ENCODE results near the gene FCRLA.
"Not testable (repeated sequence)": the region's sequence is repeated elsewhere in the genome, so short reads cannot be mapped to it uniquely, and the experiment has no call there.

Gene FCRLA

DNA sequence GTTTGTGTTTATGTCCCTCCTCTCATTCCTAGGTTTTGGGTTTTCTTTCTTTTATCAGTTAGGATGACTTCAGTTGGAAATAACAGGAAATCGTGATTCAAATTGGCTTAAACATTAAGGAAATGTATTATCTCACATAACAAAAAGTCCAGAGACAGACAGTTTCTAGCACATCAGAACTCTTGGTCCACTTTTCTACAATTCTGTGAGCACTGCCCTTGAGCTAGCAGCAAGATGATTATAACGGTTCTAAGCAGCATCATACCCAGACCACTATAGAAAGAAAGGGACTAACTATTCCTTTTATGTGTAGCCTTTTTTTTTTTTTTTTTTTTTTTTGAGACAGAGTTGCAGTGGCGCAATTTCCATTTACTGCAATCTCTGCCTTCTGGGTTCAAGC is 25.1 kb upstream of the FCRLA start:
- no peaks in the 10 kb centered on the region for H3K36me3 Mint-ChIP-seq (ENCODE audit: low read depth)
- peaks cover 9% of the 10 kb centered on the region for H3K27me3 Mint-ChIP-seq
- no peak overlapping the region for H3K27ac Mint-ChIP-seq
- H3K4me1 Mint-ChIP-seq (ENCODE audit: low read depth), result no peaks in the 10 kb centered on the region
- no peak for DNase-seq
- H3K4me3 Mint-ChIP-seq, result no peak overlapping the region
- no peaks in the 10 kb centered on the region for H3K9me3 Mint-ChIP-seq

DNA sequence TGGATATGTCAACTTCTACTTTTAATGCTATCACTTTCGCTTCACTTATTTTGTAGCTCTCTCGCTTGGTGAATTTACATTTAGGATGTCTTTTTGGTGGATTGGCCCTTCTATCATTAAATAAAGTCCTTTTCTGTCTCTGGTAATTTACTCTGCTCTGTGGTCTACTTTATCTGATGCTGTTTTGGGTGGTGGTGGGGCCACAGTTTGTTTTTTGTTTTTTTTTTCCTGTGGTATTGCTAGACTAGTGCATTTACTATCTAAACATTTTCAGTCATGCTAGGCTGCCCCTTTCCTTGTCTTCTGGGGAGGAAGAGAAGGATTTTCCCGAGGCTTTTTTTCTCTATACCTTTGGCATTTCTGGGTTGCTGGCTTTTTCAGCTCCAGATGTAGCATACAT is 18.1 kb upstream of the FCRLA start:
- H3K36me3 Mint-ChIP-seq (ENCODE audit: low read depth), result no peaks in the 10 kb centered on the region
- H3K4me1 Mint-ChIP-seq (ENCODE audit: low read depth), result no peaks in the 10 kb centered on the region
- H3K27me3 Mint-ChIP-seq, result peaks cover 33% of the 10 kb centered on the region
- H3K4me3 Mint-ChIP-seq, result no peak overlapping the region
- H3K9me3 Mint-ChIP-seq, result no peaks in the 10 kb centered on the region
- no peak for DNase-seq
- no peak overlapping the region for H3K27ac Mint-ChIP-seq

DNA sequence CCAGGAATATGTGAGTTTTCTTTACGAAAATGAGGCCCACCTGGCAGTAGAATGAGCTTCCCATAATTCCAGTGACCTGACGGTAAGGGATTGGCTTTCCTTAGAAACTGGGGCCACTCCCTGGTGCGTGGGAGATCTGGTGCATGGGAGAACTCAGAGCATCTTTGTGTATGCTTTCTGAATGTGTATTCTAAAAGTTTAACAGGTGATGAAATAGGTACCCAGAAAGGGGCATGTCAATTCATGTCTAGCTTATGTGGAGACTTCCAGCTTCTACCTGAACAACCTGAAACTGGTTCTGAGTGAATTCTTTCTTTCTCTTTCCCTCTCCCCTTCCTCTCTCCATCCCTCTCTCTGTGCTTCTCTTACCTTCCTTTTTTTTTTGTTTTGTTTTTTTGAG is 15.2 kb upstream of the FCRLA start:
- peaks cover 35% of the 10 kb centered on the region for H3K27me3 Mint-ChIP-seq
- no peak overlapping the region for H3K27ac Mint-ChIP-seq
- H3K4me1 Mint-ChIP-seq (ENCODE audit: low read depth), result no peaks in the 10 kb centered on the region
- no peaks in the 10 kb centered on the region for H3K9me3 Mint-ChIP-seq
- H3K36me3 Mint-ChIP-seq (ENCODE audit: low read depth), result no peaks in the 10 kb centered on the region
- no peak for DNase-seq
- no peak overlapping the region for H3K4me3 Mint-ChIP-seq

DNA sequence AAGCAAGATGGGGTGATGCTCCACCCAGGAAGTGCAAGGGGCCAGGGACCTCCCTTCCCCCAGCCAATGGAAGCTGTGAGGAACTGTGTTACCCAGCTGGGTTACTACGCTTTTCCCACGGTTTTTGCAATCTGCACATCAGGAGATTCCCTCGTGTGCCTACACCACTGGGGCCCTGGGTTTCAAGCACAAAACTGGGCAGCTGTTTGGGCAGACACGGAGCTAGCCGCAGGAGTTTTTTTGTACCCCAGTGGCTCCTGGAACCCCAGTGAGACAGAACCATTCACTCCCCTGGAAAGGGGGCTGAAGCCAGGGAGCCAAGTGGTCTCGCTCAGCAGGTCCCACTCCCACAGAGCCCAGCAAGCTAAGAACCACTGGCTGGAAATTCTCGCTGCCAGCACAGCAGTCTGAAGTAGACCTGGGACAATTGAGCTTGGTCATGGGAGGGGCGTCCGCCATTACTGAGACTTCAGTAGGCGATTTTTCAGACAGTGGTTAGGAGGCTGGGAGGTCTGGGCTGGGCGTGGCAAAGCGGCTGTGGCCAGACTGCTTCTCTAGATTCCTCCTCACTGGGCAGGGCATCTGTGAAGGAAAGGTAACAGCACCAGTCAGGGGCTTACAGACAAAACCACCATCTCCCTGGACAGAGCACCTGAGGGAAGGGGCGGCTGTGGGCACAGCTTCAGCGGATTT is 13.9 kb upstream of the FCRLA start:
- peaks cover 38% of the 10 kb centered on the region for H3K27me3 Mint-ChIP-seq
- not testable (repeated sequence) for H3K9me3 Mint-ChIP-seq; H3K36me3 Mint-ChIP-seq (ENCODE audit: low read depth); H3K4me3 Mint-ChIP-seq; H3K4me1 Mint-ChIP-seq (ENCODE audit: low read depth); H3K27ac Mint-ChIP-seq; DNase-seq

DNA sequence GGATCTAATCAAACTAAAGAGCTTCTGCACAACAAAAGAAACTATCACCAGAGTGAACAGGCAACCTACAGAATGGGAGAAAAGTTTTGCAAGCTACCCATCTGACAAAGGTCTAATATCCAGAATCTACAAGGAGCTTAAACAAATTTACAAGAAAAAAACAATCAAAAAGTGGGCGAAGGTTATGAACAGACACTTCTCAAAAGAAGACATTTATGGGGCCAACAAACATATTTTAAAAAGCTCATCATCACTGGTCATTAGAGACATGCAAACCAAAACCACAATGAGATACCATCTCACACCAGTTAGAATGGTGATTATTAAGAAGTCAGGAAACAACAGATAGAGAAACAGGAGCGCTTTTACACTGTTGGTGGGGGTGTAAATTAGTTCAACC is 8.7 kb upstream of the FCRLA start:
- H3K36me3 Mint-ChIP-seq (ENCODE audit: low read depth); DNase-seq; H3K4me3 Mint-ChIP-seq; H3K9me3 Mint-ChIP-seq; H3K27ac Mint-ChIP-seq; H3K4me1 Mint-ChIP-seq (ENCODE audit: low read depth): not testable (repeated sequence)
- peaks cover 17% of the 10 kb centered on the region for H3K27me3 Mint-ChIP-seq

DNA sequence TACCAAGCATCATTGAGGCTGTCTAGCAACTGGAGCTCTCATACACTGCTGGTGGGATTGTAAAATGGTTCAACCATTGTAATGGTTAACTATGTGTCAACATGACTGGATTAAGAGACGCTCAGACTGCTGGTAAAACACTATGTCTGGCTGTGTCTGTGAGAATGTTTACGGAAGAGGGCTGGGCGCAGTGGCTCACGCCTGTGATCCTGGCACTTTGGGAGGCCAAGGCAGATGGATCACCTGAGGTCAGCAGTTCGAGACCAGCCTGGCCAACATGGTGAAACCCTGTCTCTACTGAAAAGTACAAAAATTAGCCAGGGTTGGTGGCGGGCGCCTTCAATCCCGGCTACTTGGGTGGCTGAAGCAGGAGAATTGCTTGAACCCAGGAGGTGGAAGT is 4.8 kb upstream of the FCRLA start:
- H3K9me3 Mint-ChIP-seq, result no peaks in the 10 kb centered on the region
- H3K27ac Mint-ChIP-seq, result no peak overlapping the region
- peaks cover 1% of the 10 kb centered on the region for H3K4me1 Mint-ChIP-seq (ENCODE audit: low read depth)
- H3K27me3 Mint-ChIP-seq, result peaks cover 4% of the 10 kb centered on the region
- no peaks in the 10 kb centered on the region for H3K36me3 Mint-ChIP-seq (ENCODE audit: low read depth)
- DNase-seq, result no peak
- H3K4me3 Mint-ChIP-seq, result no peak overlapping the region

DNA sequence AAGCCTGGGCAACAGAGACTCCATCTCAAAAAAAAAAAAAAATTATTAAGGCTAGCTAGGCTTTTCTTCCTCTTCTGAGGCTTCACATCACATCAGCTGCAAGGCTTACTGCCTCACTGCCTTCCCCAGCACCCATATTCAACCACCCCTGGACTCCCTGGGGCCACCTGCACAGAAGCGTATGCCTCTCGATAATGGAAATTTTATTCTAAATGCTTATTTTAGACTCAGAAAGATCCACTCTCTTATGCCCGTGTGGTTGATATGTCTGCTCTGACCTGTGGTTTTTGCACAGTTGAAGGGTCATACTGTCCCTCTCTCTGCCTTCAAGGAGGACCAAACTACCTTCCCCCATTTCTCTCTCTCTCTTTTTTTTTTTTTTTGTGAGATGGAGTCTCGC is 1.5 kb upstream of the FCRLA start:
- H3K36me3 Mint-ChIP-seq (ENCODE audit: low read depth), result no peaks in the 10 kb centered on the region
- H3K27ac Mint-ChIP-seq, result no peak overlapping the region
- peaks cover 7% of the 10 kb centered on the region for H3K27me3 Mint-ChIP-seq
- no peak for DNase-seq
- no peaks in the 10 kb centered on the region for H3K9me3 Mint-ChIP-seq
- no peak overlapping the region for H3K4me3 Mint-ChIP-seq
- peaks cover 1% of the 10 kb centered on the region for H3K4me1 Mint-ChIP-seq (ENCODE audit: low read depth)

DNA sequence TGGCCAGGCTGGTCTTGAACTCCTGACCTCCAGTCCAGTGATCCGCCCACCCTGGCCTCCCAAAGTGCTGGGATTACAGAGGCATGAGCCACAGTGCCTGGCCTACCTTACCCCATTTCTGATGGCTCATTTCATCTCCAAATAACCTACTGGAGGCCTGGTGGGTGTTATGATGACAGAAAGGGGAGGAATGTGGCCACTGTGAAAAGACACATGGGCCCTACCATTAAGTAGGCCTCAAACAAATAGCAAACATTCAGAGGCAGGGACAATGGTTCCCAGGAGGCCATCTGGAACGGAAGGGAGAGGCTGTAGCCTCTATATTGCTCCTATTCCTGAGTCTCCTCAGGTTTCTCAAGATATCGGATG is 932 bp upstream of the FCRLA start:
- DNase-seq, result no peak
- Mint-ChIP-seq H3K9me3 (no peaks in the 10 kb centered on the region), H3K4me1 (ENCODE audit: low read depth) (peaks cover 1% of the 10 kb centered on the region), H3K4me3 (no peak overlapping the region), H3K27ac (no peak overlapping the region), H3K27me3 (peaks cover 7% of the 10 kb centered on the region), H3K36me3 (ENCODE audit: low read depth) (no peaks in the 10 kb centered on the region)

DNA sequence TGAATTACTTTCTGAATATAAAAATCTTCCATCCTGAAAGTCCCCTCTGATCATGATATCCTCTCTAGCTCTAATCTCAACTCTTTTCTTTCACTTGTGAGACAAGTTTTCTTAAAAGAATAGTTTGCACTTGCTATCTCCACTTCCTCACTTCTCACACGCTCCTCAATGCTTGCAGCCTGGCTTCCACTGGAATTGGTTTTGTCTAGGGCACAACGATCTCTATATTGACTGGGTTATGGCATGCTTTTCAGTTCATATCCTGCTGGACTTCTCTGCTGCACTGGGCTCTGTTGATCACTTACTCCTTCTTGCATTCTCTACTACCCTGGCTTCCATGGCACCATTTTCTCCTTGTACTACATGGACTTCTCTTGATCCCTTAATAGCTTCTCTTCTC is 474 bp downstream of the FCRLA start:
- no peak overlapping the region for H3K27ac Mint-ChIP-seq
- no peak overlapping the region for H3K4me3 Mint-ChIP-seq
- no peaks in the 10 kb centered on the region for H3K9me3 Mint-ChIP-seq
- no peaks in the 10 kb centered on the region for H3K36me3 Mint-ChIP-seq (ENCODE audit: low read depth)
- peaks cover 11% of the 10 kb centered on the region for H3K27me3 Mint-ChIP-seq
- DNase-seq, result no peak
- peaks cover 1% of the 10 kb centered on the region for H3K4me1 Mint-ChIP-seq (ENCODE audit: low read depth)

DNA sequence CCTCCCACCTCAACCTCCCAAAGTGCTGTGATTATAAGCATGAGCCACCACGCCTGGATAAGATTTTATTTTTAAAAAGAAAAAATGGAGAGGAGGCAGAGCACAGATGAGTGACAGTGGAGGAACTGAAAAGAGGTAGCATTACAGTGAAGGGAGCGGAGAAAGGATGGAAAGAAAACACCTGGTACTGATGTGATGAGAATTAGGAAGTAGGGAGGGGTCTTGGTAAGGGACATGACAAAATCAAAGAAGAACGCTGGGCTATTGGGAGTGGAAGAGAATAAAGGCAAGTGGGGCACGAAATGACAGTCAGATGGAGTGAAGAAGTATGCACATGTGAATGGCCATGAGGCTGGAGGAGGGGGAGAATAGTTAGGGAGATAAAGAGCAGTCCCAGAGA is 2.3 kb downstream of the FCRLA start:
- DNase-seq, result no peak
- Mint-ChIP-seq H3K4me1 (ENCODE audit: low read depth) (peaks cover 1% of the 10 kb centered on the region), H3K36me3 (ENCODE audit: low read depth) (no peaks in the 10 kb centered on the region), H3K27me3 (peaks cover 11% of the 10 kb centered on the region), H3K4me3 (no peak overlapping the region), H3K9me3 (no peaks in the 10 kb centered on the region), H3K27ac (no peak overlapping the region)

DNA sequence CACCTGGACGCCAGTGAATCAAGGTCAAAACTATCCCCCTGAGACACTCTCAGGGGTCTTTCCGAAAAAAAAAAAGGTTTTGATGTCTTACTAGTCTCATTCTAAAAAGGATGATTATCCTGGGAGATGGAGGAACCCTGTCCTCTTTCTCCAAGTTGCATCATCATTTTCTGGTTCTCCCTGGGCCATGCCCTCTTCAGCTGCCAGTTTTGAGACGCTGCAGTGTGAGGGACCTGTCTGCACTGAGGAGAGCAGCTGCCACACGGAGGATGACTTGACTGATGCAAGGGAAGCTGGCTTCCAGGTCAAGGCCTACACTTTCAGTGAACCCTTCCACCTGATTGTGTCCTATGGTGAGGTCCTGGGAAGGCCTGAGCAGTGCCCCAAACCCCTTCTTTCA is 3.5 kb downstream of the FCRLA start:
- no peak overlapping the region for H3K4me3 Mint-ChIP-seq
- no peaks in the 10 kb centered on the region for H3K9me3 Mint-ChIP-seq
- H3K36me3 Mint-ChIP-seq (ENCODE audit: low read depth), result no peaks in the 10 kb centered on the region
- no peak overlapping the region for H3K27ac Mint-ChIP-seq
- peaks cover 19% of the 10 kb centered on the region for H3K27me3 Mint-ChIP-seq
- H3K4me1 Mint-ChIP-seq (ENCODE audit: low read depth), result peaks cover 1% of the 10 kb centered on the region
- no peak for DNase-seq

DNA sequence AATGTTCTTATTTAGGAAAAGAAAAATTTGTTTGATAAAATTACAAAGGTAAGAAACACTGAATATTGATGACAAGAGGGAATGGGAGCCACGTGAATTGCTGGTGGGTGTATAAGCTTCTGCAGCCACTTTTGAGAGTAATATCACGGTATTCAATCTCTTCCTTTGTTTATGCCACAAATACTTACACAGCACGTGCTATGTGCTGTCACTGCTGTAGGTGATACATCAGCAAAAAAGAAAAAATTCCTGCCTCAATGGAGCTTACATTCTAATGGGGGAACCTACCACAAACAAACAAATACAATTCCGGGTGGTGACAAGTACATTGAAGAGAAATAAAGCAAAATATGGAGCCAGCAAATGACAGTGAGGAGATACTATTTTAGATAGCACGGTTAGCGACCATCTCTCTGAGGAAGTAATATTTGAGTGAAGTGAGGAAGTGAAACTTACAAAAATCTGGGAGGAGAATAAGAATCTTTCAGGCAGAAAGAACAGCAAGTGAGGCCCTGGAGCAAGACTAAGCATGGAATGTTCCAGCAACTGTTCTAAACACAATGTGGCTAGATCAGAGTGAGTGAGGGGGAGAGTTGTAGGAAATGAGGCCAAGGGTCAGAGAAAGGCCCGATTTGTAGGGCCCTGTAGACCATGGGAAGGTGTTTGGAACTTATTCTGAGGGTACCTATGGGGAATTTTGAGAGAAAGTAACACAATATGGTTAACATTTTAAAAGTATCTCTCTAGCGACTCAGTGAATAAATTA is 11.7 kb downstream of the FCRLA start:
- Mint-ChIP-seq H3K27ac (no peak overlapping the region), H3K27me3 (peaks cover 18% of the 10 kb centered on the region), H3K36me3 (ENCODE audit: low read depth) (no peaks in the 10 kb centered on the region), H3K9me3 (no peaks in the 10 kb centered on the region), H3K4me3 (no peak overlapping the region), H3K4me1 (ENCODE audit: low read depth) (peaks cover 20% of the 10 kb centered on the region)
- no peak for DNase-seq

DNA sequence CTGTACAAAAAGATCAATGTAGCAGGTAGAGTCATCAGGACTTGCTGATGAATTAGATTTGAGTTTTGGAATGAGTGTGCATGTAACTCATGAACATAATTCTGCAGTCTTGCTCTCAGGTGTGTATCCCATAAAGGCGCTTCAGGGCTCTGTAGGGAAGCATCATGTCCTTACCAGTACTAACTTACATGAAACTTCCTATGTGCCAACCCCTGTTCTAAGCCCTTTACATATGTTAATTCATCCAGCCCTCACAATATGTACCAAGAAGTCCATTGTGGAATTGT is 12.2 kb downstream of the FCRLA start:
- no peak overlapping the region for H3K27ac Mint-ChIP-seq
- peaks cover 20% of the 10 kb centered on the region for H3K4me1 Mint-ChIP-seq (ENCODE audit: low read depth)
- no peaks in the 10 kb centered on the region for H3K9me3 Mint-ChIP-seq
- peaks cover 21% of the 10 kb centered on the region for H3K27me3 Mint-ChIP-seq
- DNase-seq, result no peak
- H3K4me3 Mint-ChIP-seq, result no peak overlapping the region
- H3K36me3 Mint-ChIP-seq (ENCODE audit: low read depth), result no peaks in the 10 kb centered on the region

DNA sequence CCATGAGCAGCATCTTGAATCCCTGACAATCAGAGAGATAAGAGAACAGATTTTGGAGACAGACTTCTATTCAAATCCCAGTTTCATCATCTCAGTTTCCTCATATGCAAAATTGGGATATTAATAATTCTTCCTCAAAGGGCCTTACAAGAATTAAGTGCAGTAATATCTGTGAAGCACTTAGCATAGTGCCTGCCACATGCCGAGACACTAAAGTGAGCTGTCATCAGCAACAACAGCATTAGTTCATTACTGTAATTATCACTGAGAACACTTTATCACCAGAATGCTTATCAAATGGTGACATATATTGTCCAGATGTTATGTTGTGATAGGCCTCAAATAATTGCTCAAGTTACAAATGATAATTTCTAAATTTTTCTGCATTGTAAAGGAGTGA is 13.4 kb downstream of the FCRLA start:
- DNase-seq, result no peak
- Mint-ChIP-seq H3K27ac (no peak overlapping the region), H3K9me3 (no peaks in the 10 kb centered on the region), H3K27me3 (peaks cover 23% of the 10 kb centered on the region), H3K36me3 (ENCODE audit: low read depth) (no peaks in the 10 kb centered on the region), H3K4me3 (no peak overlapping the region), H3K4me1 (ENCODE audit: low read depth) (peaks cover 24% of the 10 kb centered on the region)

DNA sequence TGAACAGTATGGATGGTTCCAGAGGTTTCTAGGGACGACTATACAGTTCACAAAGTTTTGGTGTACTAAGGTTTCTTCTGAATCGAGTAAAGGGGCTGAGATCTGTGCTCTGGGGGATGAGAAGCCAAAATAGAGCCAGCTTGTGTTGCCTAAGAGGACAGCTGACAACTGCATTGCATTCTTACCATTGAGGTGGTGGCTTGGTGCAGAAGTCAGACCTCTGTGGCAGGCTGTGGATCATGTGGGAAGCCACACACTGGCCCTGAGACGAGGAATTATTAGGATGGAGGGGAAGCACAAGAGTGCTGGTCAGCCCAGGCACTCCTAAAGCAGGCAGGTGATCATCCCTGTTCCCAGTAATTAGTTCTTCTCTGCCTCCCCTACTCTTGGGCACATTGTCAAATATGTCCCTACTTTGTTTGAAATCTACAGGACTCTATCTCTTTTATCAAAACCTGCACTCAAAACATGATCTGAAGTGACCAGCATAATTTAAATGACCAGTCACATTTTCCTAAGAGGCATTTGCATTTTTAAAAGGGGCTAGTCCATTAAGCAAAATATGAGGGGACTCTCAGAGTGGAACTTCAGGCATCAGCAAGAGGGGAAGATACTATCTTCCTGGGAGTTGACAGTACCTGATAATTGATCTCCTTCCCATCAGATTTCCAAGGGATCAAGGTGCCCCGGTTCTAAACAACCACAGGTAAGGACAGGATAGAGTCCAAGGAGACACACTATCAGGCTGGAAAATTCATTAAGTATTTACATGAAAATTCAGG is 14.1 kb downstream of the FCRLA start, which contains the start of gene FCRLB:
FCRLB (plus strand) TSS at position 589 of the 782 bp plus-strand sequence. CDS start 1,129 bp downstream, outside the sequence.
- DNase-seq, result no peak
- Mint-ChIP-seq H3K9me3 (no peaks in the 10 kb centered on the region), H3K27me3 (peaks cover 24% of the 10 kb centered on the region), H3K27ac (no peak within 1 kb of the TSS), H3K4me1 (ENCODE audit: low read depth) (peaks cover 31% of the 10 kb centered on the region), H3K36me3 (ENCODE audit: low read depth) (no peaks in the 10 kb centered on the region), H3K4me3 (no peak within 1 kb of the TSS)

All from activated T-cell treated with anti-CD3 and anti-CD28 coated beads, Interleukin-2, amount 50 U/mL, for 24 hours (primary cell).